Uterus (tissue), 2 donors: Measurements from ENCODE around the gene FAT1.

Experiments used
- CTCF ChIP-seq, 4 experiments: fragments of 200-600 bp in 2 of 4; fragments of 450-650 bp in 2 of 4; sonication (generic) in 2 of 4; IDR thresholded peaks; one replicate each; pipeline ENCODE4 v1.5.1; 2016 to 2019; ENCODE audit warnings: antibody characterized with exemption in 4 of 4, mild to moderate bottlenecking in 2 of 4, moderate library complexity in 1 of 4
- POLR2A ChIP-seq, 2 donors: fragments of 450-650 bp; IDR thresholded peaks; one replicate each; pipeline ENCODE4 v1.6.1; 2016; ENCODE audit warnings: antibody characterized with exemption in 2 of 2, mild to moderate bottlenecking in 1 of 2, moderate library complexity in 1 of 2

GRCh38 chr4:186592966-186593586 lies 130.6 kb downstream of the FAT1 start:
- TF ChIP-seq POLR2A (IDR thresholded peaks at IDR 0.05) (no peak), CTCF (IDR thresholded peaks at IDR 0.05) (no peak)
